Measurements from ENCODE around the gene POU2F1. TPM values are rescaled to one million over a fixed set of nuclear protein-coding genes. Genes with fewer than 3 reads are reported as not detected.
"Not testable (repeated sequence)": the region's sequence is repeated elsewhere in the genome, so short reads cannot be mapped to it uniquely, and the experiment has no call there.

POU2F1 gene
- total RNA-seq, 1 experiment from 2014 or later = 11.5 TPM

DNA sequence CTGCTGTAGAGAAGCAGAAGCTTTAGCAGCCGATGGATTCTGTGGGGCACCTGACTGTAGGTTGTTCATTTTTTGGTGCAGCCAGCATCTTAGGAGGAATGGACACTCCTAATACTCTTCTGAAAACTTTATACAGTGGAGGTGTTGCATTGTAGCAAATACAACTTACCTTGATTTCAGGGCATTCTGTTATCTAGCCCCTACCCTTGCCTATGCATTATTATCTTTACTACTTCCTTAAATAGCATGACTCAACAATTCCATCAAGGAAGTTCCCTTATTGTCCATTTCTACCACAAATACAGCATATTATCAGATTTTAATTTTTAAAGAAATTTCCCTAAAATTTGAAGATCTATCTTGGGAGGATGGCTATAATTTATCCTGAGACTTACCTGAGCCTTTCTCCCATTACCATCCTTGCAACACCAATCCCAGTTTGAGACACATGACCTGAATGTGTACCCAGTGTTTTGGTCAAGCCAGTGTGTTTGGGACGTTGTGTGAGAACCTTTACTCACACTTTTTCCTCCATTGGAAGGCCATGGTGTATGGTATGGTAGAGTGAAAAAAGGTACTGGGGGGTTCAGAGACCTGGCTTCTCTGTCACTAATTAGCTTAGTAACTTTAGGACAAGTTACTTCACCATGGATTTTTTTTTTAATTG is 9.2 kb downstream of the POU2F1 start:
- no peak for DNase-seq (ENCODE audit: extremely low read depth, low read depth)

DNA sequence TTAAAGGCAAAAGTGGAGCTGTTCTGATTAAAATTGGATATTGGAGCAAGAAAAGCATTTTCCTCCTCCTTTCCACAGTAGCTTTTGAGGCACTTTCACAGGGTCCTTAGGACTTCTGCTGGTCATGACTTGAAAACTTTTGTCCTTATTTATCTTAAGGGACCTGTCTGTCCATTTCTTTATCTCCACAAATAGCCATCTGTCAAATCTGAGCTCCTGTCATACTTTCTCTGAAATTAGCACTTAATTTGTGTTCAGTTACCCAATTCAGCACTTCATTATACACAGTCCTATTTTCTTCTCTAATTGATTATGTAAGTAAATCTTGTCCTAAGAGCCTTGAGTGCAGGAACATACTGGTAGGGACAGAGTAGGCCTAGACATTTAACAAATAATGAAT is 9.8 kb downstream of the POU2F1 start:
- no peak for DNase-seq (ENCODE audit: extremely low read depth, low read depth)

DNA sequence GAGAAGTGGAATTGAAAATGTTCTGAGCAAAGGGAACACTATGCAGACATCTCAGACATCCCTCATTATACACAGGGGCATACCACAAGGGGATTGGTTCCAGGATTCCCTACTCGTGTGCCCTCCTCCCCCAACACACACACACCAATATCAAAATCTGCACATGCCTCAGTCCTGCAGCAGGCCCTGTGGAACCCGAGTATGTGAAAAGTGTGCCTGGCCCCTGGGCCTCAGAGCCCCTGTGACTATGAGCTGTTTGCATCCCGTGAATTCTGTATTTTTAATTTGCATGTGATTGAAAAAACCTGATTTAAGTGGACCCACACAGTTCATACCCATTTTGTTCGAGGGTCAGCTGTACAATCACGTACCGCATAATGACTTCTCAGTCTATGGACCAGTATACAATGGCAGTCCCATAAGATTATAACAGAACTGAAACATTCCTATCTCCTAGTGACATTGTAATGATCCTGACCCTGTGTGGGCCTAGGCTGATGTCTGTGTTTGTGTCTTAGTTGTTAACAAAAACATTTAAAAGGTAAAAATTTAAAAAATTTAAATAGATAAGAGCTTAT is 11.3 kb downstream of the POU2F1 start:
- DNase-seq (ENCODE audit: extremely low read depth, low read depth) = no peak

DNA sequence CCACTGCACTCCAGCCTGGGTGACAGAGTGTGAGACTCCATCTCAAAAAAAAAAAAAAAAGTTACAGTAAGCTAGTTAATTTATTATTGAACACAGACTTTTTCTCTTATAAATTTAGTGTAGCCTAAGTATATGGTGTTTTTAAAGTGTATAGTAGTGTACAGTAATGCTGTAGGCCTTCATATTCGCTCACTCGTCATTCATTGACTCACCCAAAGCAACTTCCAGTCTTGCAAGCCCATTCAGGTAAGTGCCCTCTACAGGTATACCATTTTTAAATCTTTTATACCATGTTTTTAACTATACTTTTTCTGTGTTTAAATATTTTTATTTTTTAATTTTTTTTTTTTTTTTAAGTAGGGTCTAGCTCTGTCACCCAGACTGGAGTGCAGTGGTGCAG is 12.1 kb downstream of the POU2F1 start:
- DNase-seq (ENCODE audit: extremely low read depth, low read depth) = no peak

DNA sequence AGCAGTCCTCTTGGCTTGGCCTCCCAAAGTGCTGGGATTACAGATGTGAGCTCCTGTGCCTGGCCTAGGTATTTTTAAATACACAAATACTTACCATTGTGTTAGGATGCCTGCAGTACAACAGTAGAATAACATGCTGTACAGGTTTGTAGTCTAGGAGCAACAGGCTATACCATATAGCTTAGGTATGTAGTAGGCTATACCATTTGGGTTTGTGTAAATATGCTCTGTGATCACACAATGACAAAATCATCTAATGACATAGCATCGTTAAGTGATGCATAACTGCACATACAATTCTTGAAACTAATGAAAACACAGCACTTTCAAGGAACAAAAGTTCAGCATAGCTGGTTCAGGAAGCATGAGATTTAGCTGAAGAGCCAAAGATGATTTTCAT is 12.7 kb downstream of the POU2F1 start:
- no peak for DNase-seq (ENCODE audit: extremely low read depth, low read depth)

DNA sequence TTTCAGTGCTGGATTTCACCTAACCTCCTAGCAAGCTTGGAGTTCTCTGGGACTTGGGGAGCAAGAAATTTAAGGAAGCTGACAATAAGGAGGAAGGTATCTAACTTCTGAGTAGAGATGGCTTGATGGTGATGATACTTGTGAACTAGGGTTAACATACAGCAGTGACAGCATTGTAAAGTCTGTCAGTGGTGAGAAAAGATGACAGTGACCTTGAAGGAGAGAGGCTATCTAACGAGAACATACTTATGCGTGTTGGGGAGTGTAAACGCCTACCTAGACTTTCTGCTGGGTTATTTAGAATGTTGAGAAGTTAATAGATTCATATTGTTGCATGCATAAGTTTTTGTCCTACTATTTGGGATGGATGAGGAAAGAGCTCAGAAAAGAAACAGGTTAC is 16.3 kb downstream of the POU2F1 start:
- DNase-seq (ENCODE audit: extremely low read depth, low read depth) = no peak

DNA sequence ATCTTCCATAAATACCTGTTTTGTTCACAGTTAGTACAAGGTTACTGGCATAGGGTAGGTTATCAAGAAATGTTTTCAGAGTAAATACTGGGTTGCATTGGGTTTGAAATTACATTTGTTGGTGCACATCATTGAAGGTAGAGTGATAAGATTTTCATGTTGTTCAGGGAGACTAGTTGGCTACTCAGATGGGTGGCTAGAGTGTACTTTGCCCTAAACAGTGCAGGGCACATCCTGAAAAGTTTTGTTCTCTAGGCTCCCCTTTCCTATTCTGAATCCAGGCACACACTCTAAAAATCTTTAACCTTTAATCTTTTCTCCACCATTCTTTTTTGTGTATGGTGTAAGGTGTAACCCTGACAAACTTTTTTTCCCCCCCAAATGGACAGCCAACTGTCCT is 18.0 kb downstream of the POU2F1 start:
- DNase-seq (ENCODE audit: extremely low read depth, low read depth) = no peak

DNA sequence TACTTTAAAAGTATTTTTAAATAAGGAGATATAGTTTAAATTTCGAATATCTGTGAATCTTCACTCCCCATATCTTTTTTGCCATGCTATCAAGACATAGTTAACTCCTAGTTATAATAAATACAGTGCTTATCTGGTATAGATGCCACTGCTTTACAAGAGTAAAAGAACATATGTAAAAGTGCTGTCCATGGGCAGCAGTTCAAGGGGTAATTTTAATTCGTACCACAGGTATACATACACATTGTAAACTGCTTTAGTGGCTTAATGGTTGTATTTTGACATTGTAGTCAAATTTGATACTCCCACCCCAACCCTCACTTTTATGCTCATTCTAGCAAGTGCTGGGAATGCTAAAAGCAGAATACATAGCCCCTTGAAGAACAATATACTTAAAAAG is 18.6 kb downstream of the POU2F1 start:
- no peak for DNase-seq (ENCODE audit: extremely low read depth, low read depth)

DNA sequence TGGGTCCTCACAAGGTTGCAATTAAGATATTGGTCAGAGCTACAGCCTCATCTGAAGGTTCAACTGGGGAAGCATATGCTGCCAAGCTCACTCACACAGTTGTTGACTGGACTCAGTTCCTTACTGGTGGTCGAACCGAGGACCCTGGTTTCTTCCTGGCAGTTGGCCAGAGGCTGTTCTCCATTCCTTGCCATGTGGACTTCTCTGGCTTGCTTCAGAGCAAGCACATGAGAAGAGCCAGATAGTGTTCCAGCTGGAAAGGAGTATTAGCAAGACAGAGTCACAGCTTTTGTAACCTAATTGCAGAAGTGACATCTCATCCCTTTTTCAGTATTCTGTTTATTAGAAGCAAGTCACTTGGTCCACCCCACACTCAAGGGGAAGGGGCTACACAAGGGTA is 23.6 kb downstream of the POU2F1 start:
- DNase-seq (ENCODE audit: extremely low read depth, low read depth) = no peak

DNA sequence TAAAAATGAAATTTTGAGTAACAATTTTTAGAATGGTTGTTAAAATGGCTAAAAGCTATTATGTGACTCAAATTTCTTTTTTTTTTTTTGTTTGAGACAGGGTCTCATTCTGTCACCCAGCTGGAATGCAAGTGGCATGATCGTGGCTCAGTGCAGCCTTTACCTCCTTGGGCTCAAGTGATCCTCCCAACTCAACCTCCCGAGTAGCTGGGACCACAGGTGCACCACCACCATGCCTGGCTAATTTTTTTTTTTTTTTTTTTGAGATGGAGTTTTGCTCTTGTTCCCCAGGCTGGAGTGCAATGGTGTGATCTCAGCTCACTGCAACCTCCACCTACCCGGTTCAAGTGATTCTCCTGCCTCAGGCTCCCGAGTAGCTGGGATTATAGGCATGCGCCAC is 24.5 kb downstream of the POU2F1 start:
- DNase-seq (ENCODE audit: extremely low read depth, low read depth) = not testable (repeated sequence)

DNA sequence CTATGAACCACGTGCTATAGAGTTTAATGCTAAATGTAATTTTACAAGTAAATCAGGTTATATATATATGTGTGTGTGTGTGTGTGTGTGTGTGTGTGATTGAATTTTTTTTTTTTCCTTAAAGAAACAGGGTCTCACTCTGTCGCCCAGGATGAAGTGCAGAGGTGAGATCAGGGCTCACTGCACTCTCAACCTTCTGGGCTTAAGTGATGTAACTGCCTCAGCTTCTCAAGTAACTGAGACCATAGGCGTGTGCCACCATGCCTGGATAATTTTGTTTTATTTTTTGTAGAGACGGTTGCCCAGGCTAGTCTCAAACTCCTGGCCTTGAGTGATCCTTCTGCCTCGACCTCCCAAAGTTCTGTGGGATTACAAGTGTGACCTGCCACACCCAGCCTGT is 26.3 kb downstream of the POU2F1 start:
- DNase-seq (ENCODE audit: extremely low read depth, low read depth) = no peak

DNA sequence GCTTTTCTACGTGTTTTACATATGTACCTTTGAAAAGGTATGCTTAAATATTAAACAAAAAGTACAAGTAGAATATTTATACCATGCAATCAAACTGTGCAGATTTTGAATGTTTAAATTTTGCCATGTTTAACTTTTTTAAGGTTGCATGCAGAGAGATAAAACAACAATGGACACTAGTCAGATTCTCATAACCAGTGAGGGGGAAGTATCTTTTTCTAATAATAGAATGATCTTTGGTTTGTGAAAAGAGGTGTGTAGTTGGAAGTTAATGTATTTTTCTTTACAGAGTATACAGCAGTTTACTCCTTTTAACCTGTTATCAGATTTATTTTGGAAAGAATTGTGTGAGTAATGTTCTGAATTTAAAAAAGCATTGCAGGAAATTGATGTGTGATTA is 27.1 kb downstream of the POU2F1 start:
- DNase-seq (ENCODE audit: extremely low read depth, low read depth) = no peak

DNA sequence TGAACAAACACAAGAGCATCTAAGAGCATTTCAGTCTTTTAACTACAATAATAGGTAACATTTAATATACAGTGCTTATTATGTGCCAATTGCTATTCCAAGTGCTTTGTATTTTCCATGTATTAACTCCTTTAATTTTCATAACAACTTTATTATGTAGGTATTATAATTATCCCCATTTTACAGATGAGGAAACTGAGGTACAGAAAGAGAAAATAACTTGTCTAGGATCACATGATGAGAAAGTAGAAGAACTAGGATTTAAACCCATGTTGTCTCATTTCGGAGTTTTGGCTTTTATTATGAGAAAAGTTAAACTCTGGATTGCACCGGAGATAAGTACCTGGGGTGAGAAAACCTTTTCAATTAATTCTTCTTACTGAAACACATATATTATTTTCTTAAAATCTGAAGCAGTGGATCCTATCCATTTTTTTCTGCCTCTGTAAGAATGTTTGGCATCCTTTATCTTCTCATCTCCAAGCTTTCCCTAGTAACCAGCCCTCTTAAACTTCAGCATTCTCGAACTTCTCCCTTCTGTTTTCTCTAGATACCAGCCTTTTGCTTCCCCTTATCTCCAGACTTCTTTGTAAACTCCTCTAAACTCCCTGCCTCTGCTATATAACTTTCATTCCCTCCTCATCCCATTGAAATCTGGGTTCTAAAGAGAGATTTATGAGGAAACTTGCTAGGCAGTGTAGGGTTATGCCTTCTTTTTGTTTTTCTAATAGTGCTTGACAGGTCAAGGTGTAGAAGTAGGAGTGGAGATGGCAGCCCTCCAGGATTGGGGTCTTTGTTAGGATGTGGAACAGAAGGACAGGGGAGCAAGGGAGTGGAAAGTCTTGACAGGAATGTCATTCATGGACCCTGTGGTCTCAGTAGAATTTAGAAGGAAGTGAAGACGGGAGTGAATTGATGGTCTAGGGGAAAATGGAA is 28.3 kb downstream of the POU2F1 start:
- no peak for DNase-seq (ENCODE audit: extremely low read depth, low read depth)

DNA sequence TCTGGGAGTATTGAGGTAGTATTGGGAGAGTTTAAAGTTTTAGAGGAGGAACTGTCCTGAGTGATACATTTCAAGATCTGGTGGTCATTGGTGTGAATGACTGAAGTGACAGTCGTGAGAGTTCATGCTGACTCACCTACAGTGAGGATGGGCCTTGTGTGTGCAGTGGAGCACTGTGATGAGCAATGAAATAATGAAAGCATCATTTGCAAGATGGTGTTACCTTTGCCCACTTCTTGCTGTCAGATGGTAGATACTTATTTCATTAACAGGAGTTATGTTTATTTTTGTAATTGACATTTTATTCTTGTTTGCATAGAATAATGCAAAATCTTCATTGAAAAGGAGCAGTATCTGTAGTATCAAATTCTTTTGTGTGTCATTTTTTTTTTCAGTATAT is 29.0 kb downstream of the POU2F1 start:
- no peak for DNase-seq (ENCODE audit: extremely low read depth, low read depth)

DNA sequence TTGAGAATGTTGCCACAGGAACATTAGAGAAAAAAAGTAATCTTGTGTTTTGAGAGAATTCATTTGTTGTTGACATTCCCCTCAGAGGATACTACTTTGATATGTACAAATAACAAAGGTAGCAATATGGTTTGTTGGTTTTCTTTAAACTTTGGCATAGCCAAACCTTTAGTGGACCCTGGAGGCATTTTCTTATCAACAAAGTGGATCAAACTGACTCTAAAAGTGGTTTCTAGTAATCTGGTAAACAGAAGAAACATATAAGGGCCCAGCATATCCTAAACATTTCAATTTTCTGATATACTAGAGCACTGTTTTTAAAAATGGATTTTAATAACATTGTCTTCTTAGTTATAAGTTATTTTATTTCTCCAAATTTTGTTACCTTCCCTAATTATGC is 29.8 kb downstream of the POU2F1 start:
- DNase-seq (ENCODE audit: extremely low read depth, low read depth) = no peak

DNA sequence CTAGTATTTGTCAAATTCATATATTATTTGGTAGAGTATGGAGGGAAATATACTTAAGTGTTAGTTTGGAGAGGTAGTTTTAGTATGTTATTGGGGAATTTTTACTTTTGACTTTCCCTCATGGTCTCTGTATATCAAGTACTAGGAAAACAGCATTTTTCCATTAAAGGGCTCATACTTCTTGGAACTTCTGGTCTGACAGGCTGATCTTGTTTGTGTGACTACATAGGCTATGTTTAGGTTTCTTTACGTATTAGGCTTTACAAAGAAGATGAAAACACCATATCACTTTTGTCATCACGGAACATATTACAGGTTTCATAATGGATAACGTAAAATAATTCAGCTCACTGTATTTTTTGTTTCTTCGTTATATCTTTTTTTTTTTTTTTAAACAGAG is 30.8 kb downstream of the POU2F1 start:
- DNase-seq (ENCODE audit: extremely low read depth, low read depth) = no peak

DNA sequence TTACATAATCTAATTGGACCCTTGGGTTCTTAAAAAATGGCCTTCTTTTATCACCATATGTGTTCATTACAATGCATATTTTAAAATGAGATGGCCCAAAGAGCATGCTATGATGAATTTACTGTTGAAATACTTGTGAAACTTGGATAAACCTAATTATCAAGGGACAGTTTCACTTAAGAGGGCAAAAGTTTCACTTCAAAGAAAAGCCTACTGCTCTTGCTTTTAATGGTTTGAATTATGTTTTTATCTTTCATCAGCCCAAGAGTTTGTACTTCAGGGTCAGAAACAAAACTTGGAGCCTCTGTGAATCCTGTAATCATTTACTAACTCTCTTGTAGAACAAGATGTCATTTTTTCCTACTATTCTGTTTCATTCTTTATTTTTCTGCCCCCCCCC is 32.3 kb downstream of the POU2F1 start:
- DNase-seq (ENCODE audit: extremely low read depth, low read depth) = no peak

DNA sequence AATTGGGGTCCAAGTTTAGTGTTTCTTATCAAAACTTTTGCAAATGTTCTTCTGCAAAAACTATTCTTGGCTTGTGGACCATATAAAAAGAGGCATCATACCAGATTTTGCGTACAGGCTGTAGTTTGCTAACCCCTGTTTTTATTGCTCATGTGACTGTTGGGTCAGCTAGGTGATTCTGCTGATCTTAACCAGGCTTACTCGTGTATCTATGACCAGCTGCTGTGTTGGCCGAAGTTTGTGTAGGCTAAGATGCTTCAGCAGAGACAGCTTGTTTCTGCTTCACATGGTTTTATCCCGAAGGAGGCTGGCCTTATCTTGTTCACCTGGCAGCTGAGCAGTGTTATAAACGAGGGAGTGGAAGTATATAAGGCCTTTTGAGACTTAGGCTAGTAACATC is 38.2 kb downstream of the POU2F1 start:
- no peak for DNase-seq (ENCODE audit: extremely low read depth, low read depth)

DNA sequence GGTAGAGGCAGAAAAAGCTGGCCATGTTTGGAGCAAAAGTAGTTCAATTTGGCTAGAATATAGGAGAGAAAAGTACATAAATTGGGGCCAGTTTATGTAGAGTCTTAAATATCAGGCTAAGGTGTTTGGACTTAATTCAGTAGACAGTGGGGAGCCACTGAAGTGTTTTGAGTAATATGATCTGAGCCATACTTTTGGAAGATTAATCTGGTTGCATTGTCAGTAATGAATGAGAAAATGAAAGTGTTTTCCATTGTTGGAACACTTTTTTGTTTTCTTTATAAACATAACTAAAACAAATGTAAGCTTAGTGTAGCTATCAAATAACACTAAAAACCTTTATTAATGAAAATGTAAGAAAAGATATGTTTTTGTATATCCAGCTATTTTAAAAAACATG is 42.1 kb downstream of the POU2F1 start:
- DNase-seq (ENCODE audit: extremely low read depth, low read depth) = no peak

DNA sequence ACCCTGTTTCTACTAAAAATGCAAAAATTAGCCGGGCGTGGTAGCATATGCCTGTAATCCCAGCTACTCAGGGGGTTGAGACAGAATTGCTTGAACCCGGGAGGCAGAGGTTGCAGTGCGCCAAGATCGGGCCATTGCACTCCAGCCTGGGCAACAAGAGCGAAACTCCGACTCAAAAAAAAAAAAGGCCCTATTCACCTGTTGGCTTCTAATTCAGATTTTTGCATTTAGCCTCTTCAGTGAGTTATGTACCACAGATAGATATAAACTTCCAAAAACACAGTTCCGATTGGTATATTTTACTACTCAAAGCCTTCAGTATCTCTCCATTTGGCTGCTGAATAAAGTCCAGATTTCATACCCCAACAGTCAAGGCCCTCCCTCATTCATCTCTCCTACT is 42.7 kb downstream of the POU2F1 start:
- DNase-seq (ENCODE audit: extremely low read depth, low read depth) = no peak

DNA sequence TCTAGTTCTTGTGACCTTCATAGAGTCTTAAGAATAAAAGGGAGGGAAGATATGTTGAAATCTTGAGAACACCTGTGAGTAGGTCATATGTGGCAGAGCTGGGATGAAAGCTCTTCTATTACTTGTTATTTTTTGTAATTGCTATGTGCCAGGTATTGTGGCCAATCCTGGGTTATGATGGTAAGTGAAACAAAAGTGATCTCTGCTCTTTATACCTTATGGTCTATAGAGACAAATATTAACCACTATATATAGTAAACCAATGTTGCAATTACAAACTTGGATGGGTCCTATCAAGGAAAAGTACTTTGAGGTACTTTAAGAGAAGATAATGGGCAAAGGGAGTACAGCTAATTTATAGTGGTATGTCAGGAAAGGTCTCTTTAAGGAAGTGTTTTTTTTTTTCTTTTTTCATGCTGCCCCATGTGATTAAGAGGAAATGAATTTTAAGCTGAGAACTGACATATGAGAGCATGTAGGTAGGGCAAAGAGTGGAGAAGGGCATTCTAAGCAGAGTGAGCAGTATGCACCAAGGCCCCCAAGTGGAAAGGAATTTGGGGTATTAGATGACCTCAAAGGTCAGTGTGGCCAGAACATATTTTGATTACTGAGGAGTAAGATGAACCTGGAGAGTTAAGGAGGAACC is 43.3 kb downstream of the POU2F1 start:
- no peak for DNase-seq (ENCODE audit: extremely low read depth, low read depth)
